Activated CD4-positive, alpha-beta memory T cell treated with anti-CD3 and anti-CD28 coated beads, Interleukin-2, amount 10 ng/mL, durations not matched to agents 7 days and 5 days (primary cell): ENCODE data around the gene KLRC3. TPM values are rescaled to one million over a fixed set of nuclear protein-coding genes. Genes with fewer than 3 reads are reported as not detected.
"Not testable (repeated sequence)": the region's sequence is repeated elsewhere in the genome, so short reads cannot be mapped to it uniquely, and the experiment has no call there.

Experiments used
- CTCF ChIA-PET: fragments of 350-600 bp; sonication (Branson Sonifier 250); formaldehyde crosslinking; loops from one replicate; lab custom pipeline; 2021; ENCODE audit warnings: antibody characterized with exemption, inconsistent platforms; lab: Charles Lee
- POLR2A ChIA-PET: fragments of 350-600 bp; sonication (Branson Sonifier 250); formaldehyde crosslinking; loops from one replicate; lab custom pipeline; 2021; ENCODE audit warnings: antibody characterized with exemption; lab: Charles Lee
- DNase-seq: peaks from one replicate; pipeline ENCODE4 v3.0.0-alpha.2; 2020
- H3K27ac Mint-ChIP-seq: one replicate; pipeline ENCODE4 v1.8.0; 2021; ENCODE audit warnings: mild to moderate bottlenecking, mixed read lengths
- H3K27me3 Mint-ChIP-seq: one replicate; pipeline ENCODE4 v1.8.0; 2021; ENCODE audit warnings: mixed read lengths
- H3K36me3 Mint-ChIP-seq: one replicate; pipeline ENCODE4 v1.8.0; 2021; ENCODE audit warnings: low read depth, mixed read lengths
- H3K4me1 Mint-ChIP-seq: one replicate; pipeline ENCODE4 v1.8.0; 2021; ENCODE audit warnings: mixed read lengths
- H3K4me3 Mint-ChIP-seq: one replicate; pipeline ENCODE4 v1.8.0; 2021; ENCODE audit warnings: mild to moderate bottlenecking, mixed read lengths
- H3K9me3 Mint-ChIP-seq: one replicate; pipeline ENCODE4 v1.8.0; 2021; ENCODE audit warnings: mixed read lengths
- total RNA-seq, 2 experiments: library from RNA; stranded (reverse); gene quantifications; one replicate each; pipeline ENCODE4 v1.2.3, GENCODE V29; 2021

KLRC3 gene
- total RNA-seq: not detected

GRCh38 chr12:10420334-10420733 lies at the start of gene KLRC3:
Gene KLRC3, minus strand, starts transcription at chr12:10420595. Its CDS starts 45 bp downstream, at chr12:10420550.
- POLR2A ChIA-PET, H3K4me1 Mint-ChIP-seq, H3K9me3 Mint-ChIP-seq, H3K27me3 Mint-ChIP-seq, DNase-seq, H3K36me3 Mint-ChIP-seq, CTCF ChIA-PET, H3K27ac Mint-ChIP-seq, H3K4me3 Mint-ChIP-seq: not testable (repeated sequence)

- ChIA-PET CTCF (no interaction called here), POLR2A (no interaction called here)
- Mint-ChIP-seq H3K27me3 (peaks cover 8% of the 10 kb centered on the region), H3K9me3 (no peaks in the 10 kb centered on the region), H3K4me1 (no peaks in the 10 kb centered on the region), H3K4me3 (no peak overlapping the region), H3K27ac (no peak overlapping the region), H3K36me3 (no peaks in the 10 kb centered on the region)
- no peak for DNase-seq
Observed at GRCh38 chr12:10469701-10470100, 49.3 kb upstream of the KLRC3 start.

GRCh38 chr12:10466311-10466710 lies 45.9 kb upstream of the KLRC3 start:
- H3K27me3 Mint-ChIP-seq: peaks cover 24% of the 10 kb centered on the region
- H3K4me3 Mint-ChIP-seq: no peak overlapping the region
- ChIA-PET POLR2A (no interaction called here), CTCF (no interaction called here)
- H3K36me3 Mint-ChIP-seq: no peaks in the 10 kb centered on the region
- DNase-seq: no peak
- no peak overlapping the region for H3K27ac Mint-ChIP-seq
- H3K4me1 Mint-ChIP-seq: no peaks in the 10 kb centered on the region
- H3K9me3 Mint-ChIP-seq: peaks cover 4% of the 10 kb centered on the region

- Mint-ChIP-seq H3K4me3 (no peak overlapping the region), H3K27ac (no peak overlapping the region), H3K4me1 (no peaks in the 10 kb centered on the region), H3K27me3 (peaks cover 30% of the 10 kb centered on the region), H3K9me3 (peaks cover 9% of the 10 kb centered on the region), H3K36me3 (peaks cover 4% of the 10 kb centered on the region)
- POLR2A ChIA-PET: no interaction called here
- CTCF ChIA-PET: no interaction called here
- no peak for DNase-seq
Observed at GRCh38 chr12:10457760-10458159, 37.4 kb upstream of the KLRC3 start.

- Mint-ChIP-seq H3K27ac (no peak overlapping the region), H3K4me1 (no peaks in the 10 kb centered on the region), H3K9me3 (peaks cover 9% of the 10 kb centered on the region), H3K4me3 (no peak overlapping the region), H3K27me3 (peaks cover 25% of the 10 kb centered on the region), H3K36me3 (peaks cover 4% of the 10 kb centered on the region)
- POLR2A ChIA-PET: no interaction called here
- CTCF ChIA-PET: no interaction called here
- no peak for DNase-seq
Observed at GRCh38 chr12:10456856-10457255, 36.5 kb upstream of the KLRC3 start.

- H3K36me3 Mint-ChIP-seq: peaks cover 4% of the 10 kb centered on the region
- CTCF ChIA-PET: no interaction called here
- no peaks in the 10 kb centered on the region for H3K4me1 Mint-ChIP-seq
- H3K9me3 Mint-ChIP-seq: peaks cover 9% of the 10 kb centered on the region
- no peak overlapping the region for H3K27ac Mint-ChIP-seq
- H3K4me3 Mint-ChIP-seq: no peak overlapping the region
- DNase-seq: no peak
- POLR2A ChIA-PET: no interaction called here
- H3K27me3 Mint-ChIP-seq: peaks cover 23% of the 10 kb centered on the region
Observed at GRCh38 chr12:10455766-10456165, 35.4 kb upstream of the KLRC3 start.

GRCh38 chr12:10454531-10454930 lies 34.1 kb upstream of the KLRC3 start:
- H3K4me3 Mint-ChIP-seq: no peak overlapping the region
- peaks cover 9% of the 10 kb centered on the region for H3K9me3 Mint-ChIP-seq
- H3K27ac Mint-ChIP-seq: no peak overlapping the region
- no peaks in the 10 kb centered on the region for H3K4me1 Mint-ChIP-seq
- ChIA-PET CTCF (no interaction called here), POLR2A (no interaction called here)
- peaks cover 4% of the 10 kb centered on the region for H3K36me3 Mint-ChIP-seq
- DNase-seq: no peak
- H3K27me3 Mint-ChIP-seq: peaks cover 19% of the 10 kb centered on the region

- POLR2A ChIA-PET: no interaction called here
- Mint-ChIP-seq H3K9me3 (peaks cover 9% of the 10 kb centered on the region), H3K4me3 (no peak within 1 kb of the TSS), H3K27ac (no peak within 1 kb of the TSS), H3K27me3 (peaks cover 13% of the 10 kb centered on the region), H3K4me1 (no peaks in the 10 kb centered on the region), H3K36me3 (peaks cover 4% of the 10 kb centered on the region)
- DNase-seq: no peak
- CTCF ChIA-PET: no interaction called here
Observed at GRCh38 chr12:10453156-10453555, 32.8 kb upstream of the KLRC3 start, which contains the start of gene KLRC1. Gene KLRC1, minus strand, starts transcription at chr12:10453377. Its CDS starts 2,221 bp downstream, at chr12:10451156.

- H3K27ac Mint-ChIP-seq: no peak overlapping the region
- H3K4me1 Mint-ChIP-seq: no peaks in the 10 kb centered on the region
- no peak for DNase-seq
- H3K4me3 Mint-ChIP-seq: no peak overlapping the region
- H3K27me3 Mint-ChIP-seq: no peaks in the 10 kb centered on the region
- H3K9me3 Mint-ChIP-seq: no peaks in the 10 kb centered on the region
- ChIA-PET CTCF (no interaction called here), POLR2A (no interaction called here)
- H3K36me3 Mint-ChIP-seq: no peaks in the 10 kb centered on the region
Observed at GRCh38 chr12:10448236-10448635, 27.8 kb upstream of the KLRC3 start.

- H3K27ac Mint-ChIP-seq, H3K4me3 Mint-ChIP-seq, H3K27me3 Mint-ChIP-seq, CTCF ChIA-PET, H3K4me1 Mint-ChIP-seq, H3K36me3 Mint-ChIP-seq, H3K9me3 Mint-ChIP-seq, POLR2A ChIA-PET, DNase-seq: not testable (repeated sequence)
Observed at GRCh38 chr12:10446052-10446451, 25.7 kb upstream of the KLRC3 start.

GRCh38 chr12:10441144-10441543 lies 20.7 kb upstream of the KLRC3 start:
- not testable (repeated sequence) for H3K36me3 Mint-ChIP-seq

GRCh38 chr12:10439608-10440274 lies 19.3 kb upstream of the KLRC3 start:
- POLR2A ChIA-PET, H3K27me3 Mint-ChIP-seq, H3K9me3 Mint-ChIP-seq, H3K27ac Mint-ChIP-seq, H3K4me1 Mint-ChIP-seq, DNase-seq, H3K36me3 Mint-ChIP-seq, CTCF ChIA-PET, H3K4me3 Mint-ChIP-seq: not testable (repeated sequence)

More at GRCh38 chr12:10441144-10441543, 20.7 kb upstream of the KLRC3 start:
- H3K27ac Mint-ChIP-seq, H3K4me3 Mint-ChIP-seq, H3K9me3 Mint-ChIP-seq, DNase-seq, H3K27me3 Mint-ChIP-seq, H3K4me1 Mint-ChIP-seq, POLR2A ChIA-PET, CTCF ChIA-PET: not testable (repeated sequence)

- H3K4me1 Mint-ChIP-seq, H3K27me3 Mint-ChIP-seq, DNase-seq, POLR2A ChIA-PET, H3K36me3 Mint-ChIP-seq, H3K9me3 Mint-ChIP-seq, H3K4me3 Mint-ChIP-seq, H3K27ac Mint-ChIP-seq, CTCF ChIA-PET: not testable (repeated sequence)
Observed at GRCh38 chr12:10437601-10438000, 17.2 kb upstream of the KLRC3 start.

- H3K27ac Mint-ChIP-seq, H3K27me3 Mint-ChIP-seq, H3K4me1 Mint-ChIP-seq, CTCF ChIA-PET, DNase-seq, H3K4me3 Mint-ChIP-seq, POLR2A ChIA-PET, H3K36me3 Mint-ChIP-seq, H3K9me3 Mint-ChIP-seq: not testable (repeated sequence)
Observed at GRCh38 chr12:10435816-10436215, 15.4 kb upstream of the KLRC3 start, which contains the start of gene KLRC2. Gene KLRC2, minus strand, starts transcription at chr12:10436010. Its CDS starts 24 bp downstream, at chr12:10435986.
